GM12874 (cell line): ENCODE measurements around the gene FOCAD.

Experiments used
- CTCF ChIP-seq: IDR thresholded peaks from 2 replicates; pipeline ENCODE4 v1.5.1; 2011; ENCODE audit warnings: low read depth, mild to moderate bottlenecking, control low read depth, low read length, moderate library complexity; ENCODE audit not compliant: insufficient read depth

The FOCAD gene

GRCh38 chr9:20698782-20699181 is 14.7 kb downstream of the FOCAD start:
- no peak for TF ChIP-seq CTCF

- TF ChIP-seq CTCF, result no peak
These were observed 17.0 kb downstream of the FOCAD start for GRCh38 chr9:20701060-20701459.

- no peak for TF ChIP-seq CTCF
These were observed 18.5 kb downstream of the FOCAD start for GRCh38 chr9:20702570-20702969.

GRCh38 chr9:20703146-20703545 is 19.1 kb downstream of the FOCAD start:
- TF ChIP-seq CTCF, result no peak

- TF ChIP-seq CTCF, result no peak
These were observed 23.6 kb downstream of the FOCAD start for GRCh38 chr9:20707708-20708107.

- TF ChIP-seq CTCF, result no peak
These were observed 29.1 kb downstream of the FOCAD start for GRCh38 chr9:20713172-20713571.

GRCh38 chr9:20714442-20715415 is 30.7 kb downstream of the FOCAD start:
- TF ChIP-seq CTCF, result no peak
